ENCODE data around the gene CXCL1.

DNA sequence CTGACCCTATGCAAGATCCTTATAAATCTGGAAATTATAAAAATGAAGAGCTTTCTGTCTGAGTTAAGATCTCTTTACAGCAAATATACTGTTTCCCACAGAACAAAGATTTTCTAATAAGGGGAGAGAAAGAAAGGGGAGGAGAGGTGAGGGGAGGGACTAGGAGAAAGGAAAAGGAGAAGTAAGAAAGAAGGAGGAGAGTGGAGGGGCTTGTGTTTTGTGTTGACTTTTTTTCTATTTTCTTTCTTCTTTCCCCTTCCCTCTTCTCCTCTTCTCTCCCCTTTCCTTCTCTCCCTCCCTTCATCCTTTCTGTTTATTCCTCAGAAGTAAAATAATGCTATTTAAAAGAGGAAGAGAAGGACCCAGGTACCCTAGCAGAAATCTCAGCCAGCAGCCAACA is 26.5 kb upstream of the CXCL1 start:
- TF ChIP-seq, protein P1, sequence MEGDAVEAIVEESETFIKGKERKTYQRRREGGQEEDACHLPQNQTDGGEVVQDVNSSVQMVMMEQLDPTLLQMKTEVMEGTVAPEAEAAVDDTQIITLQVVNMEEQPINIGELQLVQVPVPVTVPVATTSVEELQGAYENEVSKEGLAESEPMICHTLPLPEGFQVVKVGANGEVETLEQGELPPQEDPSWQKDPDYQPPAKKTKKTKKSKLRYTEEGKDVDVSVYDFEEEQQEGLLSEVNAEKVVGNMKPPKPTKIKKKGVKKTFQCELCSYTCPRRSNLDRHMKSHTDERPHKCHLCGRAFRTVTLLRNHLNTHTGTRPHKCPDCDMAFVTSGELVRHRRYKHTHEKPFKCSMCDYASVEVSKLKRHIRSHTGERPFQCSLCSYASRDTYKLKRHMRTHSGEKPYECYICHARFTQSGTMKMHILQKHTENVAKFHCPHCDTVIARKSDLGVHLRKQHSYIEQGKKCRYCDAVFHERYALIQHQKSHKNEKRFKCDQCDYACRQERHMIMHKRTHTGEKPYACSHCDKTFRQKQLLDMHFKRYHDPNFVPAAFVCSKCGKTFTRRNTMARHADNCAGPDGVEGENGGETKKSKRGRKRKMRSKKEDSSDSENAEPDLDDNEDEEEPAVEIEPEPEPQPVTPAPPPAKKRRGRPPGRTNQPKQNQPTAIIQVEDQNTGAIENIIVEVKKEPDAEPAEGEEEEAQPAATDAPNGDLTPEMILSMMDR (IDR thresholded peaks at IDR 0.05; ENCODE audit: extremely low read depth in 1 of 2, insufficient read depth in 1 of 2, low read depth in 1 of 2, low read length in 2 of 2), result no peak
- TF ChIP-seq EZH2 (IDR thresholded peaks at IDR 0.05; ENCODE audit: borderline replicate concordance, low read depth, low read length, severe bottlenecking) (no peak), POLR2AphosphoS5 (IDR thresholded peaks at IDR 0.05; ENCODE audit: insufficient read depth, low read depth, low read length) (no peak), POLR2A (IDR thresholded peaks at IDR 0.05; ENCODE audit: low read depth, low read length) (no peak), JUN (IDR thresholded peaks at IDR 0.05; ENCODE audit: borderline replicate concordance, insufficient read depth, insufficient read length, low read depth) (no peak), MAX (IDR thresholded peaks at IDR 0.05; ENCODE audit: insufficient read depth, insufficient read length) (no peak)
